MCF 10A (cell line): ENCODE data around the gene WDR59. TPM values are rescaled to one million over a fixed set of nuclear protein-coding genes. Genes with fewer than 3 reads are reported as not detected.

Experiments used
- BruUV-seq: library from RNA; stranded (reverse); fragments of 400-500 nt; replicated peaks from 2 replicates; lab custom pipeline; 2021; lab: Mats Ljungman, UMichigan
- CTCF ChIA-PET: fragments of 300-600 bp; sonication (Branson Sonifier 250); formaldehyde crosslinking; extraction: SDS; loops from one replicate; lab custom pipeline; 2021; ENCODE audit warnings: antibody characterized with exemption, inconsistent platforms; lab: Yijun Ruan, JAX
- POLR2A ChIA-PET: fragments of 300-600, 350-650 bp; sonication (Branson Sonifier 250); formaldehyde crosslinking; extraction: SDS; loops from one replicate; lab custom pipeline; 2020; ENCODE audit warnings: antibody characterized with exemption, inconsistent platforms; lab: Yijun Ruan, JAX
- DNase-seq: peaks from one replicate; pipeline ENCODE4 v3.0.0-alpha.2; 2018; ENCODE audit not compliant: unreplicated experiment
- H3K27ac Mint-ChIP-seq: one replicate; pipeline ENCODE4 v1.8.0; 2022; ENCODE audit warnings: mild to moderate bottlenecking, low read depth, mixed read lengths; ENCODE audit not compliant: unreplicated experiment
- H3K27me3 Mint-ChIP-seq: one replicate; pipeline ENCODE4 v1.8.0; 2022; ENCODE audit warnings: mixed read lengths; ENCODE audit not compliant: insufficient read depth, unreplicated experiment
- H3K36me3 Mint-ChIP-seq: one replicate; pipeline ENCODE4 v1.8.0; 2022; ENCODE audit warnings: mild to moderate bottlenecking, moderate library complexity, mixed read lengths; ENCODE audit not compliant: insufficient read depth, unreplicated experiment
- H3K4me1 Mint-ChIP-seq: one replicate; pipeline ENCODE4 v1.8.0; 2022; ENCODE audit warnings: mixed read lengths; ENCODE audit not compliant: insufficient read depth, unreplicated experiment
- H3K4me3 Mint-ChIP-seq: one replicate; pipeline ENCODE4 v1.8.0; 2022; ENCODE audit warnings: mild to moderate bottlenecking, moderate library complexity, mixed read lengths; ENCODE audit not compliant: unreplicated experiment
- H3K9me3 Mint-ChIP-seq: one replicate; pipeline ENCODE4 v1.8.0; 2022; ENCODE audit warnings: mixed read lengths; ENCODE audit not compliant: unreplicated experiment
- intact Hi-C: fragments of 100-400 bp; cut with micrococcal nuclease; formaldehyde crosslinking; loops from 2 replicates; pipeline ENCODE4 v1.14.1; 2022
- total RNA-seq: library from RNA; stranded (reverse); gene quantifications from 2 replicates; pipeline ENCODE4 v1.2.3, GENCODE V29; 2022
- TF ChIP-seq, protein P1 (sequence below): fragments of 200-600 bp; IDR thresholded peaks from one replicate; pipeline ENCODE4 v1.8.0; 2022; ENCODE audit warnings: antibody characterized with exemption, mild to moderate bottlenecking; ENCODE audit not compliant: unreplicated experiment

WDR59 gene
- total RNA-seq, 1 experiment from 2014 or later, result 56.1 TPM

DNA sequence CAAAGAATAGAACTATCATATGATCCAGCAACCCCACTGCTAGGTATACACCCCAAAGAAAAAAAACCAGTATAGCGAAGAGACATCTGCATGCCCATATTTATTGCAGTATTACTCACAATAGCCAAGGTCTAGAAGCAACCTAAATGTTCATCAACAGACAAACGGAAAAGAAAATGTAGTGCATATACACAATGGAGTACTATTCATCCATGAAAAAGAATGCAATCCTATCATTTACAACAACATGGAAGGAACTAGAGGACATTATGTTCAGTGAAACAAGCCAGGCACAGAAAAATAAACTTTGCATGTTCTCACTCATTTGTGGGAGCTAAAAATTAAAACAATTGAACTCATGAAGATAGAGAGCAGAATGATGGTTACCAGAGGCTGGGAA lies 55.3 kb downstream of the WDR59 start:
- no TSS peak for BruUV-seq
- TF ChIP-seq, protein P1, sequence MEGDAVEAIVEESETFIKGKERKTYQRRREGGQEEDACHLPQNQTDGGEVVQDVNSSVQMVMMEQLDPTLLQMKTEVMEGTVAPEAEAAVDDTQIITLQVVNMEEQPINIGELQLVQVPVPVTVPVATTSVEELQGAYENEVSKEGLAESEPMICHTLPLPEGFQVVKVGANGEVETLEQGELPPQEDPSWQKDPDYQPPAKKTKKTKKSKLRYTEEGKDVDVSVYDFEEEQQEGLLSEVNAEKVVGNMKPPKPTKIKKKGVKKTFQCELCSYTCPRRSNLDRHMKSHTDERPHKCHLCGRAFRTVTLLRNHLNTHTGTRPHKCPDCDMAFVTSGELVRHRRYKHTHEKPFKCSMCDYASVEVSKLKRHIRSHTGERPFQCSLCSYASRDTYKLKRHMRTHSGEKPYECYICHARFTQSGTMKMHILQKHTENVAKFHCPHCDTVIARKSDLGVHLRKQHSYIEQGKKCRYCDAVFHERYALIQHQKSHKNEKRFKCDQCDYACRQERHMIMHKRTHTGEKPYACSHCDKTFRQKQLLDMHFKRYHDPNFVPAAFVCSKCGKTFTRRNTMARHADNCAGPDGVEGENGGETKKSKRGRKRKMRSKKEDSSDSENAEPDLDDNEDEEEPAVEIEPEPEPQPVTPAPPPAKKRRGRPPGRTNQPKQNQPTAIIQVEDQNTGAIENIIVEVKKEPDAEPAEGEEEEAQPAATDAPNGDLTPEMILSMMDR, result no peak
- intact Hi-C loops, result no loop called here
- no peak overlapping the region for H3K27ac Mint-ChIP-seq
- peaks cover 53% of the 10 kb centered on the region for H3K36me3 Mint-ChIP-seq
- no peak overlapping the region for H3K4me3 Mint-ChIP-seq
- ChIA-PET CTCF (interaction anchor here (0.9 to 1.1 kb wide), 2 partner anchors 66 to 182 kb away, joined by 3 to 4 read pairs; no protein-coding TSS in a partner anchor), POLR2A (interaction anchor here (0.6 kb wide), 1 partner anchor 41 kb away, joined by 4 read pairs; no protein-coding TSS in a partner anchor)
- no peaks in the 10 kb centered on the region for H3K27me3 Mint-ChIP-seq
- H3K9me3 Mint-ChIP-seq, result no peaks in the 10 kb centered on the region
- DNase-seq, result no peak
- no peaks in the 10 kb centered on the region for H3K4me1 Mint-ChIP-seq

DNA sequence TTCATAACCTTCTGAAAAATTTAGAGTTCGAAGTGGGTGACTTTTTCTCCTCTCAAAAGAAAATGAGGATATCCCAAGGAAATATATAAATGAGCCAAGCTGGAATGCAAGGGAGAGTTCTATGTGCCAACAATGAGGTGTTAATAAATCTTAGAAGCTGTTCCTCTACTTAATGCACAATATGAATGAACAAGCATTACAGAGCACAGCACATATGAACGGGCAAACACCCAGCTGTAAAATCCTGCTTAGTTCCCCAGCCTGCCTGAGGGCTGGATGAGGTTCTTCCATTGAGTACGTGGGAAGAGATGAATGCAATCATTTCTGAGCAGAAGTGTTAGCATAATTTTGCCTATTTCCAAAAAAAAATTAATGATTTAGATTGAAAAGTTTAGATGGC lies 58.1 kb downstream of the WDR59 start:
- TF ChIP-seq, protein P1, result no peak
- CTCF ChIA-PET, result no interaction called here
- intact Hi-C loops, result no loop called here
- Mint-ChIP-seq H3K4me3 (no peak overlapping the region), H3K27me3 (no peaks in the 10 kb centered on the region), H3K36me3 (peaks cover 69% of the 10 kb centered on the region), H3K9me3 (no peaks in the 10 kb centered on the region), H3K27ac (no peak overlapping the region), H3K4me1 (no peaks in the 10 kb centered on the region)
- DNase-seq, result no peak
- POLR2A ChIA-PET, result no interaction called here
- no TSS peak for BruUV-seq

GRCh38 chr16:74923766-74924460 lies 61.0 kb downstream of the WDR59 start:
- no TSS peak for BruUV-seq
- no peaks in the 10 kb centered on the region for H3K27me3 Mint-ChIP-seq
- TF ChIP-seq, protein P1, result no peak
- ChIA-PET CTCF (interaction anchor here (0.7 to 1.6 kb wide), 2 partner anchors 23 to 187 kb away, joined by 3 to 8 read pairs; no protein-coding TSS in a partner anchor), POLR2A (no interaction called here)
- intact Hi-C loops, result no loop called here
- no peak for DNase-seq
- no peak overlapping the region for H3K4me3 Mint-ChIP-seq
- peaks cover 71% of the 10 kb centered on the region for H3K36me3 Mint-ChIP-seq
- no peaks in the 10 kb centered on the region for H3K4me1 Mint-ChIP-seq
- H3K9me3 Mint-ChIP-seq, result no peaks in the 10 kb centered on the region
- H3K27ac Mint-ChIP-seq, result no peak overlapping the region

DNA sequence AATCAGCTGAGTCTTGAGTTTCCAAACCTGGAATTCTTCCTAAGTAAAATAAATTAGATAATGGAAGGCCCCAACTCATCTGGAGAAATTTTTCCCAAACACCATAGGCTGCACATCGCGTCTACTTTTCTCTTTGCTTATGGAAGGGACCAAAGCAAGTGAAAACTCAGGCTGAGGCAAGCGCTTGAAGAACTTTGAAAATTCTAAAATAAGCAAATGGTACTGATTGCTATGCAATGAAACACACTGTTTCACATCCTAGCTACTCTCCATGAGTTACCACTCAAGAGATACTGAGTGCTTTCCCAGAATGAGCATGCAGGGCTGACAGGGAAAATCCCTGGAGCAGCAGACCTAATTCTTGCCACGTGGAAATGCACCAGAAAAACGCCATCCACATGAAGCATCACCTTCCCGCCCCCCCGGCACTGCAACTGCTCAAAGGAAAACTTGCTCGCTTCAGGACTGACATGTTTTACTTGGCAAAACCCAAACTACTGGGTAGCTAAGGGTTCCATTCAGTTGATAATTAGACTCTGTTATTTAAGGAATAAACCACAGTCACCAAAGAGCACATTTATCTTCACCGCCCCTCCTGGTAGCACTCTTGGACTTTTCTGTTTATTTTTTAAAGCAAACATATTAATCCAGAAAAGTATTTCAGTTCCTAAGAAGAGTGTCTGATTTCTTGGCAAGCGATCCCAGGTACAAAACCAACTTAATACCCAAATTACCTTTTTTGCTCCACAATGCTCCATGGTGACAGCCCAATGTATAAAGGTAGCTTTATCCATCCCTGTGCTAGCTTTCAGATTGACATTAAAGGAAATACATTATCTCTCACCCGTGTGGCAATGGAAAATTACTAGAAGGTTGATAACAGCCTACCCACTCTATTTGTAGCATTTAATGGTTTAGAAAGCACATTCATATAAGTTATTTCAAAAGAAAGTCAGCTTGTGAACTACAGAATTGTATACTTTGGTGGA lies 62.5 kb downstream of the WDR59 start:
- BruUV-seq, result no TSS peak
- CTCF ChIA-PET, result interaction anchor here (0.6 to 1.4 kb wide), 3 partner anchors 60 to 276 kb away, joined by 3 read pairs; no protein-coding TSS in a partner anchor
- H3K4me3 Mint-ChIP-seq, result no peak overlapping the region
- intact Hi-C loops, result no loop called here
- TF ChIP-seq, protein P1, result no peak
- POLR2A ChIA-PET, result interaction anchor here (0.6 kb wide), 1 partner anchor 49 kb away, joined by 3 read pairs; no protein-coding TSS in a partner anchor
- no peaks in the 10 kb centered on the region for H3K9me3 Mint-ChIP-seq
- DNase-seq, result no peak
- H3K36me3 Mint-ChIP-seq, result peaks cover 76% of the 10 kb centered on the region
- H3K27ac Mint-ChIP-seq, result no peak overlapping the region
- H3K27me3 Mint-ChIP-seq, result no peaks in the 10 kb centered on the region
- H3K4me1 Mint-ChIP-seq, result no peaks in the 10 kb centered on the region
